CD8-positive, alpha-beta memory T cell (primary cell): ENCODE measurements around the gene KIFC1. TPM values are rescaled to one million over a fixed set of nuclear protein-coding genes. Genes with fewer than 3 reads are reported as not detected.

Experiments used
- CTCF ChIA-PET: fragments of 350-600 bp; sonication (Branson Sonifier 250); formaldehyde crosslinking; loops from one replicate; lab custom pipeline; 2021; ENCODE audit warnings: antibody characterized with exemption; lab: Charles Lee
- POLR2A ChIA-PET: fragments of 350-600 bp; sonication (Branson Sonifier 250); formaldehyde crosslinking; loops from one replicate; lab custom pipeline; 2021; ENCODE audit warnings: antibody characterized with exemption; lab: Charles Lee
- DNase-seq, 5 donors: peaks; one replicate each; pipeline versions ENCODE4 v3.0.0 to v3.0.0-alpha.2; 2020 to 2022; ENCODE audit warnings: mixed read lengths in 1 of 5
- H3K27ac ChIP-seq: one replicate; pipeline ENCODE4 v1.7.0; 2013; ENCODE audit warnings: low read depth, mild to moderate bottlenecking, low read length, moderate library complexity
- H3K27me3 ChIP-seq: 2 replicates; pipeline ENCODE4 v1.7.0; 2013; ENCODE audit warnings: low read length, mild to moderate bottlenecking; ENCODE audit not compliant: insufficient read depth, poor library complexity, severe bottlenecking
- H3K36me3 ChIP-seq: 2 replicates; pipeline ENCODE4 v1.7.0; 2013; ENCODE audit warnings: mild to moderate bottlenecking, low read length, moderate library complexity; ENCODE audit not compliant: insufficient read depth
- H3K4me1 ChIP-seq: 2 replicates; pipeline ENCODE4 v1.7.0; 2013; ENCODE audit warnings: mild to moderate bottlenecking, low read length, moderate library complexity; ENCODE audit not compliant: insufficient read depth
- H3K4me3 ChIP-seq: 2 replicates; pipeline ENCODE4 v1.7.0; 2013; ENCODE audit warnings: mild to moderate bottlenecking, low read length
- H3K9me3 ChIP-seq: 2 replicates; pipeline ENCODE4 v1.7.0; 2013; ENCODE audit warnings: mild to moderate bottlenecking, low read length
- H3K27ac Mint-ChIP-seq, 8 donors: one replicate each; pipeline ENCODE4 v1.8.0; 2020 to 2021; ENCODE audit warnings: mixed read lengths in 8 of 8, mild to moderate bottlenecking in 6 of 8, inconsistent platforms in 3 of 8, moderate library complexity in 3 of 8
- H3K27me3 Mint-ChIP-seq, 2 donors: one replicate each; pipeline ENCODE4 v1.8.0; 2020 to 2021; ENCODE audit warnings: mixed read lengths in 2 of 2, mild to moderate bottlenecking in 1 of 2, moderate library complexity in 1 of 2
- H3K36me3 Mint-ChIP-seq, 3 donors: one replicate each; pipeline ENCODE4 v1.8.0; 2020 to 2021; ENCODE audit warnings: mixed read lengths in 3 of 3, inconsistent platforms in 1 of 3, mild to moderate bottlenecking in 1 of 3
- H3K4me1 Mint-ChIP-seq, 3 donors: one replicate each; pipeline ENCODE4 v1.8.0; 2020 to 2021; ENCODE audit warnings: mixed read lengths in 3 of 3, inconsistent platforms in 1 of 3, mild to moderate bottlenecking in 1 of 3
- H3K4me3 Mint-ChIP-seq, 7 donors: one replicate each; pipeline ENCODE4 v1.8.0; 2020 to 2021; ENCODE audit warnings: mixed read lengths in 7 of 7, mild to moderate bottlenecking in 6 of 7, moderate library complexity in 4 of 7, inconsistent platforms in 2 of 7
- H3K9me3 Mint-ChIP-seq, 5 donors: one replicate each; pipeline ENCODE4 v1.8.0; 2020 to 2022; ENCODE audit warnings: mixed read lengths in 5 of 5, mild to moderate bottlenecking in 3 of 5, moderate library complexity in 2 of 5, inconsistent platforms in 1 of 5
- polyA plus RNA-seq: library from polyadenylated mRNA; unstranded; fragments of 300-500 nt; fragmentation: Illumina TruSeq; gene quantifications from one replicate; pipeline ENCODE4 v1.2.3, GENCODE V29; 2021
- total RNA-seq, 2 experiments: library from RNA; stranded (reverse); gene quantifications; one replicate each; pipeline ENCODE4 v1.2.3, GENCODE V29; 2021

KIFC1 gene
- total and polyA plus RNA-seq, 3 experiments from 2014 or later = 0.39 to 52.7 (median 51.6) TPM

- ChIA-PET POLR2A (no interaction called here), CTCF (interaction anchor here (0.6 kb wide), 1 partner anchor 26 kb away, joined by 3 read pairs; the partner anchor contains the start of gene ZBTB9)
- no peaks in the 10 kb centered on the region for H3K9me3 ChIP-seq
- H3K4me1 ChIP-seq = peaks cover 66% of the 10 kb centered on the region
- Mint-ChIP-seq H3K4me1 (peaks cover 75 to 82% (median 82%) of the 10 kb centered on the region in 3 donors), H3K27me3 (peaks cover 0 to 11% of the 10 kb centered on the region in 2 donors), H3K27ac (peak overlapping the region; percentile 97 to 100 (median 99)), H3K9me3 (no peaks in the 10 kb centered on the region), H3K36me3 (peaks cover 0 to 14% (median 0%) of the 10 kb centered on the region in 3 donors), H3K4me3 (peak overlapping the region; percentile 84 to 94 (median 91))
- H3K36me3 ChIP-seq = no peaks in the 10 kb centered on the region
- H3K4me3 ChIP-seq = peak overlapping the region; percentile 74
- H3K27me3 ChIP-seq = no peaks in the 10 kb centered on the region
- peak overlapping the region; percentile 83 for H3K27ac ChIP-seq
- peak; percentile 66 to 86 (median 67) for DNase-seq
These were observed 36.1 kb downstream of the KIFC1 start for GRCh38 chr6:33427585-33428223.

GRCh38 chr6:33428224-33428965 lies 36.8 kb downstream of the KIFC1 start:
- Mint-ChIP-seq H3K4me1 (peaks cover 80 to 87% (median 83%) of the 10 kb centered on the region in 3 donors), H3K4me3 (peak overlapping the region; percentile 88 to 94 (median 89)), H3K9me3 (no peaks in the 10 kb centered on the region), H3K27ac (peak overlapping the region; percentile 67 to 98 (median 97)), H3K27me3 (peaks cover 0 to 11% of the 10 kb centered on the region in 2 donors), H3K36me3 (peaks cover 0 to 18% (median 0%) of the 10 kb centered on the region in 3 donors)
- ChIA-PET CTCF (interaction anchor here (0.6 to 2.7 kb wide), 6 partner anchors 11 to 111 kb away, joined by 3 to 15 read pairs (median 4); partner anchors contain the start of genes CUTA, ZBTB22 and ZBTB9), POLR2A (interaction anchor here (0.9 to 1.3 kb wide), 3 partner anchors 12 to 37 kb away, joined by 3 to 5 read pairs (median 3); partner anchors contain the start of gene ZBTB9)
- Histone ChIP-seq H3K4me3 (peak overlapping the region; percentile 72), H3K4me1 (peaks cover 71% of the 10 kb centered on the region), H3K9me3 (no peaks in the 10 kb centered on the region), H3K27me3 (no peaks in the 10 kb centered on the region), H3K36me3 (no peaks in the 10 kb centered on the region), H3K27ac (peak overlapping the region; percentile 66)
- DNase-seq = peak in 1 of 5 donors; percentile 61

GRCh38 chr6:33428966-33429749 lies 37.5 kb downstream of the KIFC1 start:
- POLR2A ChIA-PET = interaction anchor here (0.6 to 1.3 kb wide), 4 partner anchors 12 to 111 kb away, joined by 3 to 5 read pairs (median 4); partner anchors contain the start of gene ZBTB9
- Histone ChIP-seq H3K9me3 (no peaks in the 10 kb centered on the region), H3K4me1 (peaks cover 68% of the 10 kb centered on the region), H3K27me3 (no peaks in the 10 kb centered on the region), H3K36me3 (no peaks in the 10 kb centered on the region), H3K27ac (peak overlapping the region; percentile 66), H3K4me3 (peak overlapping the region; percentile 72)
- Mint-ChIP-seq H3K27ac (peak overlapping the region; percentile 76 to 98 (median 97)), H3K27me3 (peaks cover 0 to 11% of the 10 kb centered on the region in 2 donors), H3K9me3 (no peaks in the 10 kb centered on the region), H3K4me1 (peaks cover 81 to 89% (median 81%) of the 10 kb centered on the region in 3 donors), H3K4me3 (peak overlapping the region; percentile 88 to 94 (median 89)), H3K36me3 (peaks cover 0 to 21% (median 0%) of the 10 kb centered on the region in 3 donors)
- CTCF ChIA-PET = interaction anchor here (0.9 to 2.7 kb wide), 5 partner anchors 11 to 111 kb away, joined by 3 to 15 read pairs (median 4); partner anchors contain the start of genes CUTA, ZBTB22 and ZBTB9
- no peak for DNase-seq

GRCh38 chr6:33429750-33430052 lies 38.1 kb downstream of the KIFC1 start:
- Histone ChIP-seq H3K4me3 (peak overlapping the region; percentile 72), H3K9me3 (no peaks in the 10 kb centered on the region), H3K4me1 (peaks cover 64% of the 10 kb centered on the region), H3K36me3 (no peaks in the 10 kb centered on the region), H3K27ac (peak overlapping the region; percentile 66), H3K27me3 (no peaks in the 10 kb centered on the region)
- CTCF ChIA-PET = interaction anchor here (1.1 to 2.7 kb wide), 2 partner anchors 12 to 27 kb away, joined by 3 to 15 read pairs; partner anchors contain the start of gene CUTA
- Mint-ChIP-seq H3K9me3 (no peaks in the 10 kb centered on the region), H3K27me3 (peaks cover 0 to 11% of the 10 kb centered on the region in 2 donors), H3K36me3 (peaks cover 0 to 23% (median 0%) of the 10 kb centered on the region in 3 donors), H3K27ac (peak overlapping the region; percentile 76 to 98 (median 97)), H3K4me3 (peak overlapping the region; percentile 88 to 94 (median 89)), H3K4me1 (peaks cover 76 to 84% (median 77%) of the 10 kb centered on the region in 3 donors)
- peak in 2 of 5 donors; percentile 47 to 50 for DNase-seq
- POLR2A ChIA-PET = interaction anchor here (1.1 to 2.5 kb wide), 4 partner anchors 24 to 150 kb away, joined by 4 to 14 read pairs (median 6); partner anchors contain the start of genes BAK1 and ZBTB9

- H3K9me3 ChIP-seq = no peaks in the 10 kb centered on the region
- Mint-ChIP-seq H3K27me3 (peaks cover 0 to 11% of the 10 kb centered on the region in 2 donors), H3K4me3 (peak overlapping the region; percentile 88 to 94 (median 89)), H3K27ac (peak overlapping the region; percentile 76 to 98 (median 96)), H3K4me1 (peaks cover 70 to 78% (median 70%) of the 10 kb centered on the region in 3 donors), H3K9me3 (no peaks in the 10 kb centered on the region), H3K36me3 (peaks cover 0 to 26% (median 0%) of the 10 kb centered on the region in 3 donors)
- no peaks in the 10 kb centered on the region for H3K27me3 ChIP-seq
- H3K36me3 ChIP-seq = no peaks in the 10 kb centered on the region
- CTCF ChIA-PET = interaction anchor here (0.8 to 2.7 kb wide), 7 partner anchors 8 to 182 kb away, joined by 3 to 15 read pairs (median 3); partner anchors contain the start of gene CUTA
- DNase-seq = peak in 1 of 5 donors; percentile 50
- H3K27ac ChIP-seq = peak overlapping the region; percentile 4
- peaks cover 58% of the 10 kb centered on the region for H3K4me1 ChIP-seq
- POLR2A ChIA-PET = interaction anchor here (0.5 to 2.5 kb wide), 11 partner anchors 11 to 191 kb away, joined by 3 to 14 read pairs (median 4); partner anchors contain the start of genes BAK1, ITPR3, RPS18 and VPS52
- peak overlapping the region; percentile 34 for H3K4me3 ChIP-seq
These were observed 38.7 kb downstream of the KIFC1 start for GRCh38 chr6:33430334-33430733.

GRCh38 chr6:33430991-33431879 lies 39.6 kb downstream of the KIFC1 start:
- peaks cover 56% of the 10 kb centered on the region for H3K4me1 ChIP-seq

More at GRCh38 chr6:33430991-33431879, 39.6 kb downstream of the KIFC1 start:
- Histone ChIP-seq H3K27ac (peak overlapping the region; percentile 36), H3K27me3 (no peaks in the 10 kb centered on the region), H3K9me3 (no peaks in the 10 kb centered on the region), H3K4me3 (peak overlapping the region; percentile 34), H3K36me3 (no peaks in the 10 kb centered on the region)
- Mint-ChIP-seq H3K36me3 (peaks cover 0 to 35% (median 1%) of the 10 kb centered on the region in 3 donors), H3K4me3 (peak overlapping the region; percentile 88 to 94 (median 89)), H3K27me3 (peaks cover 0 to 11% of the 10 kb centered on the region in 2 donors), H3K4me1 (peaks cover 63 to 71% (median 66%) of the 10 kb centered on the region in 3 donors), H3K27ac (peak overlapping the region; percentile 82 to 98 (median 96)), H3K9me3 (no peaks in the 10 kb centered on the region)
- CTCF ChIA-PET = interaction anchor here (0.7 to 2.7 kb wide), 9 partner anchors 9 to 183 kb away, joined by 3 to 15 read pairs (median 3); partner anchors contain the start of gene CUTA
- peak; percentile 72 to 93 (median 83) for DNase-seq
- POLR2A ChIA-PET = interaction anchor here (0.7 to 2.5 kb wide), 10 partner anchors 10 to 190 kb away, joined by 3 to 14 read pairs (median 4); partner anchors contain the start of genes BAK1, ITPR3 and ZBTB9
